ENCODE measurements around the gene ICAM4. TPM values are rescaled to one million over a fixed set of nuclear protein-coding genes. Genes with fewer than 3 reads are reported as not detected.

The ICAM4 gene
- total and polyA plus RNA-seq, 9 of the 15 experiments (the other 6 are each of a cell fraction or from before 2014, with no cell fraction given), result 14.1 to 86.1 (median 29.6) TPM

- 0 out of 2 replicates have a peak, but pooled peaks have one; percentile 67 for TF ChIP-seq GTF2F1 (IDR thresholded peaks at IDR 0.05; ENCODE audit: low read depth, low read length)
- TF ChIP-seq HIVEP1 (CRISPR knock-in tag; IDR thresholded peaks at IDR 0.05), result no peak
- TF ChIP-seq GABPB1 (CRISPR knock-in tag; IDR thresholded peaks at IDR 0.05), result peak; percentile 87
- no peak for TF ChIP-seq E2F5 (CRISPR knock-in tag; IDR thresholded peaks at IDR 0.05)
- peak; percentile 92; the same call in 1 of the 2 replicates for TF ChIP-seq NR3C1 (CRISPR knock-in tag; IDR thresholded peaks at IDR 0.05)
- peak; percentile 21; the same call in 1 of the 2 replicates for TF ChIP-seq LEF1 (IDR thresholded peaks at IDR 0.05)
- TF ChIP-seq ASH1L (IDR thresholded peaks at IDR 0.05; ENCODE audit: borderline replicate concordance, low read depth, partially characterized antibody), result peak; percentile 84
- TF ChIP-seq, protein P1, sequence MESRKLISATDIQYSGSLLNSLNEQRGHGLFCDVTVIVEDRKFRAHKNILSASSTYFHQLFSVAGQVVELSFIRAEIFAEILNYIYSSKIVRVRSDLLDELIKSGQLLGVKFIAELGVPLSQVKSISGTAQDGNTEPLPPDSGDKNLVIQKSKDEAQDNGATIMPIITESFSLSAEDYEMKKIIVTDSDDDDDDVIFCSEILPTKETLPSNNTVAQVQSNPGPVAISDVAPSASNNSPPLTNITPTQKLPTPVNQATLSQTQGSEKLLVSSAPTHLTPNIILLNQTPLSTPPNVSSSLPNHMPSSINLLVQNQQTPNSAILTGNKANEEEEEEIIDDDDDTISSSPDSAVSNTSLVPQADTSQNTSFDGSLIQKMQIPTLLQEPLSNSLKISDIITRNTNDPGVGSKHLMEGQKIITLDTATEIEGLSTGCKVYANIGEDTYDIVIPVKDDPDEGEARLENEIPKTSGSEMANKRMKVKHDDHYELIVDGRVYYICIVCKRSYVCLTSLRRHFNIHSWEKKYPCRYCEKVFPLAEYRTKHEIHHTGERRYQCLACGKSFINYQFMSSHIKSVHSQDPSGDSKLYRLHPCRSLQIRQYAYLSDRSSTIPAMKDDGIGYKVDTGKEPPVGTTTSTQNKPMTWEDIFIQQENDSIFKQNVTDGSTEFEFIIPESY (CRISPR knock-in tag; IDR thresholded peaks at IDR 0.05), result no peak; the same call in 1 of the 2 replicates
- TF ChIP-seq, protein P2, sequence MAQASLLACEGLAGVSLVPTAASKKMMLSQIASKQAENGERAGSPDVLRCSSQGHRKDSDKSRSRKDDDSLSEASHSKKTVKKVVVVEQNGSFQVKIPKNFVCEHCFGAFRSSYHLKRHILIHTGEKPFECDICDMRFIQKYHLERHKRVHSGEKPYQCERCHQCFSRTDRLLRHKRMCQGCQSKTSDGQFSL (CRISPR knock-in tag; IDR thresholded peaks at IDR 0.05), result peak; percentile 45; the same call in 1 of the 2 replicates
- TF ChIP-seq, protein P2 (tag; IDR thresholded peaks at IDR 0.05), result no peak
- peak; percentile 52; the same call in 1 of the 2 replicates for TF ChIP-seq HBP1 (CRISPR knock-in tag; IDR thresholded peaks at IDR 0.05)
- no peak for TF ChIP-seq TRIM25 (IDR thresholded peaks at IDR 0.05; ENCODE audit: borderline replicate concordance)
- TF ChIP-seq EP300 (IDR thresholded peaks at IDR 0.05; ENCODE audit: low read length), result 0 out of 2 replicates have a peak, but pooled peaks have one; percentile 39
- TF ChIP-seq ARID2 (IDR thresholded peaks at IDR 0.05), result no peak
- no peak for TF ChIP-seq KLF16 (IDR thresholded peaks at IDR 0.05)
- no peak for TF ChIP-seq SMAD1 (IDR thresholded peaks at IDR 0.05; ENCODE audit: low read depth, low read length, partially characterized antibody)
- peak; percentile 74; the same call in 1 of the 2 replicates for TF ChIP-seq ZNF12 (CRISPR knock-in tag; IDR thresholded peaks at IDR 0.05)
- no peak for TF ChIP-seq CBX8 (IDR thresholded peaks at IDR 0.05; ENCODE audit: borderline replicate concordance, extremely low read depth, low read depth, low read length, poor library complexity, severe bottlenecking)
- TF ChIP-seq ZNF23 (CRISPR knock-in tag; IDR thresholded peaks at IDR 0.05), result no peak
Observed at GRCh38 chr19:10251792-10252694, 34.7 kb upstream of the ICAM4 start, which contains the start of gene MRPL4 (continued).
